Effector memory CD4-positive, alpha-beta T cell (primary cell): ENCODE measurements around the gene ZNF100.
"Not testable (repeated sequence)": the region's sequence is repeated elsewhere in the genome, so short reads cannot be mapped to it uniquely, and the experiment has no call there.

Experiments used
- DNase-seq, 3 donors: peaks; one replicate each; pipeline ENCODE4 v3.0.0-alpha.2; 2020
- H3K27ac ChIP-seq: 2 replicates; pipeline ENCODE4 v1.7.0; 2013; ENCODE audit warnings: mild to moderate bottlenecking, low read length, moderate library complexity; ENCODE audit not compliant: insufficient read depth, poor library complexity, severe bottlenecking
- H3K27me3 ChIP-seq: replicated peaks from 2 replicates; pipeline ENCODE4 v1.7.0; 2013; ENCODE audit warnings: mild to moderate bottlenecking, low read length; ENCODE audit not compliant: insufficient read depth, control insufficient read depth, poor library complexity, severe bottlenecking
- H3K36me3 ChIP-seq: 2 replicates; pipeline ENCODE4 v1.7.0; 2013; ENCODE audit warnings: mild to moderate bottlenecking, low read length, moderate library complexity; ENCODE audit not compliant: control insufficient read depth, insufficient read depth
- H3K4me1 ChIP-seq: 2 replicates; pipeline ENCODE4 v1.7.0; 2013; ENCODE audit warnings: low read length, mild to moderate bottlenecking; ENCODE audit not compliant: control insufficient read depth, insufficient read depth, poor library complexity, severe bottlenecking
- H3K4me3 ChIP-seq: 2 replicates; pipeline ENCODE4 v1.7.0; 2013; ENCODE audit warnings: low read length, low read depth, mild to moderate bottlenecking; ENCODE audit not compliant: insufficient read depth, poor library complexity, severe bottlenecking
- H3K9me3 ChIP-seq: 2 replicates; pipeline ENCODE4 v1.7.0; 2013; ENCODE audit warnings: mild to moderate bottlenecking, low read length, moderate library complexity; ENCODE audit not compliant: control insufficient read depth

ZNF100 gene

DNA sequence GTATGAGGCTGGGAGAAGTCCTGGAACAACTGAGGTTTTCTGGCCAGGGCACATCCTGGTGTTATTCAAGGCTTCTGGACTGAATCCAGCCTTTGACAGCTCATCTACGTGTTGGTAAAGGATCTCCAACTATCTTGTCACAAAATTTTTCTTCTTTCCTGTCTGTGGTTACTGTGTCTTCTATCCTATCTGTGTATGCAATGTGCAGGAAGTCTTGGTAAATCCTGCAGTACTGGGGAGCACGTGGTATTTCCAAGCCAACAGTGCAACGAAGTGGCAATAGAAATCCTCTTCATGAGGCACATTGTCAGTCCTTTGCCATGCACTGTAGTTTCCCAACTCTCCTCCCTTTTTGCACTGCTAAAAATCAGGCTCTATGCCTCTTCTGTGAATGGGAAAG, 86.7 kb downstream of the ZNF100 start:
- DNase-seq = no peak
- Histone ChIP-seq H3K4me1 (no peaks in the 10 kb centered on the region), H3K27ac (no peak overlapping the region), H3K9me3 (no peaks in the 10 kb centered on the region), H3K27me3 (no peaks in the 10 kb centered on the region), H3K4me3 (no peak overlapping the region), H3K36me3 (no peaks in the 10 kb centered on the region)

DNA sequence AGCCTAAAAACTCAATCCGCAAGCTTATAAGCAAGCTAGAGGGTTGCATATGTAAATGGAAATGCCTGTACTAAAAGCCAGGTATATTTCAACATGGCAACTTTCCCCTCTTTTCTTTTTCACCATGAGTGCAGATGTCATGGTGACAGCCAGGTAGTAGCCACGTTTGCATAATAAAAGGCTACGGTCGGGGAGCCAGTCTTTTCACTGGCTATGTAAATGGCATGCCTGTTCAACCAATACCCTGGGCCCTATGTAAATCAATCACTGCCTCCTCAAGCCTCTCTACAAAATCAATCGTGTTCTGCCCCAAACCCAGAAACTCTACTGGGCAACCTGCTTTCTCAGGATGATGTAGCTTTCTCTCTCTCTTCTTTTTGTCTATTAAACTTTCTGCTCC, 87.4 kb downstream of the ZNF100 start:
- no peaks in the 10 kb centered on the region for H3K9me3 ChIP-seq
- no peak overlapping the region for H3K27ac ChIP-seq
- H3K4me3 ChIP-seq = no peak overlapping the region
- H3K36me3 ChIP-seq = no peaks in the 10 kb centered on the region
- DNase-seq = no peak
- no peaks in the 10 kb centered on the region for H3K27me3 ChIP-seq
- no peaks in the 10 kb centered on the region for H3K4me1 ChIP-seq

DNA sequence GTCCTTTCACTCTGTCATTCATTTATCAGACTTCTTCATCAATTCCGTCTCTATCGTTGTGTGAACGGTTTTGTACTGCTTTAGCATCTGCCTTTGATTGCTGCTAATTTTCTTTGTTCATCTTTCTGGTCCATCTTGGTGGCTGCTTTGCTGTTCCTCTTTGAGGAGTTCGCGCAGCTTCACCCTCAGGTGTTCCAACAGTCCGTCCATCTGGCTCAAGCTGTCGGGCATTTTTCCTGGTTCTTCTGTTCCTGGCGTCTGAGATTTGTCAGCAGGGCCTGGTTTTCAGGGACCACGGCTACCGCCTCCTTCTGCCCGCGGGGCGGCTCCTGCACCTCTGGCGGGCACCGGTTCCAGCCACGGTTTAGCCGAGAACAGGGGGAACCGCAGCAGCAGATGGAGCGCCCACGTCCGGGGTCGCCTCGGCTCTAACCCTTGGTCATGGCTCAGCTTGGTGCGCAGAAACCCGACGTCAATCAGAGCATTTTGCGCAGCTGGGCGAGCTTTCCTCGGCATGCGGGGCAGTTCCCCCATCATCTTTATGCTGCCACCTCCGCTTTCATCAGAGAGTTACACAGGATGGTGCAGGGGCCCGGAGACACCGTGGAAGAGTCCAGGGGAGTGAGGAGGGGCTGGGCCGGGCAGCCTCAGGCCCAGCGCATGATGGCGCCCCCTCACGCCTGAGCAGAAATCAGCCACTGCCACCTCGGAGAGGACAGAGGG, 89.5 kb downstream of the ZNF100 start:
- Histone ChIP-seq H3K9me3 (no peaks in the 10 kb centered on the region), H3K4me3 (no peak overlapping the region), H3K27ac (no peak overlapping the region), H3K36me3 (no peaks in the 10 kb centered on the region), H3K27me3 (no peaks in the 10 kb centered on the region), H3K4me1 (no peaks in the 10 kb centered on the region)
- no peak for DNase-seq

DNA sequence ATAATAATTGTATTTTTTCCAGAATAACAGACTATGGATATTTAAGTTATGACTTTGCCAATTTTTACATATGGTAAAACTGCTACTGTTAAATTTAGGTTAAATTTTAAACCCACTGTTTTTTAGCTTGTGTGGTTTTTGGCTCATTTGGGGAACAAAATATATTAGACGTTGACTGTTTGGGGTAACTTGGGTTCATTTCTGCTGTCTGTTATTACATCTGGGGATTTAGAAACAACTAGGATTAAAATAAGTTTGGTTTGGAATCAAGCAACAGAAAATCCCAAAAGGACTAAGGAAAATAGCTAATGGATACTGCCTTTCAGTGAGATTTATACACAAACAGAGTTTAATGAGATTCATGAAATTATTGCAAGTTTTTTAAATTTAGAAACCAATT, 92.9 kb downstream of the ZNF100 start:
- no peaks in the 10 kb centered on the region for H3K4me1 ChIP-seq

GRCh38 chr19:21673479-21673878, 93.9 kb downstream of the ZNF100 start:
- H3K27ac ChIP-seq, H3K36me3 ChIP-seq, H3K4me1 ChIP-seq, H3K4me3 ChIP-seq, DNase-seq, H3K27me3 ChIP-seq, H3K9me3 ChIP-seq: not testable (repeated sequence)

More for the DNA sequence above, 92.9 kb downstream of the ZNF100 start:
- no peaks in the 10 kb centered on the region for H3K36me3 ChIP-seq
- no peaks in the 10 kb centered on the region for H3K9me3 ChIP-seq
- no peak overlapping the region for H3K4me3 ChIP-seq
- no peak overlapping the region for H3K27ac ChIP-seq
- DNase-seq = no peak
- no peaks in the 10 kb centered on the region for H3K27me3 ChIP-seq
